Measurements from ENCODE around the gene CNTNAP5. TPM values are rescaled to one million over a fixed set of nuclear protein-coding genes. Genes with fewer than 3 reads are reported as not detected.

Gene CNTNAP5
- total RNA-seq, 1 experiment from 2014 or later = not detected

DNA sequence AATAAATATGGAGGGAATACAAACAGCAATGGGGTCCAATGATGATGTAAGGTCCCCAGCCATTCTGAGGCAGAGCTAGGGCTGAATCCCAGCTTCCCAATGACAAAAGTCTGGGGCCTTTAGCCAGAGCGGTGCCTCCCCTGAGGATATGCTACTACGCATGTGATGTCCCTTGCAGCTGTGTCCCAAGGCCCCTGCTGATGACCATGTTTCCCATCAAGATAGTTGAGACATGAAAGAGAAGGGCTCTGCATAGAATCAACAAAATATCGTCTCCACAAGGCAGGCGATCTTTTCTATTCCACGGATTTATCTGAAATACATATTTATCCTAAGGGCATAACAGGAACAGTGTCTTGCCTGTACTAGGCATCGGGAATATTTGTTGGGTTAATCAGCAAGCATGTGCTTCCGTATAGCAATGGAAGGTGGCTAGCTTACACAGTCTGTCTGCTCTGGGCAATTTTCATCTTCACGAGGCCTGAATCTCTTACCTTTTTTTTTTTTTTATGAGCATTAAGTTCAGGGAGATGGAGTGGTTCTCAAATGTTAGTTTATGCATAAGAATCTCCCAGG, 284.6 kb downstream of the CNTNAP5 start:
- CTCF ChIA-PET = no interaction called here
- Mint-ChIP-seq H3K27me3 (ENCODE audit: insufficient read depth, unreplicated experiment) (no peaks in the 10 kb centered on the region), H3K9me3 (ENCODE audit: unreplicated experiment) (peaks cover 12% of the 10 kb centered on the region), H3K27ac (ENCODE audit: low read depth, unreplicated experiment) (no peak overlapping the region), H3K36me3 (ENCODE audit: insufficient read depth, unreplicated experiment) (no peaks in the 10 kb centered on the region), H3K4me3 (ENCODE audit: unreplicated experiment) (no peak overlapping the region), H3K4me1 (ENCODE audit: insufficient read depth, unreplicated experiment) (peaks cover 4% of the 10 kb centered on the region)
- DNase-seq (ENCODE audit: unreplicated experiment) = no peak
- no TSS peak for BruUV-seq (replicated peaks)
- POLR2A ChIA-PET = interaction anchor here (0.6 to 0.7 kb wide), 2 partner anchors 29 to 65 kb away, joined by 3 read pairs; no protein-coding TSS in a partner anchor
- TF ChIP-seq CTCF (IDR thresholded peaks at IDR 0.05; ENCODE audit: unreplicated experiment) = no peak
- intact Hi-C loops (cut with micrococcal nuclease) = no loop called here

- H3K27me3 Mint-ChIP-seq (ENCODE audit: insufficient read depth, unreplicated experiment) = no peaks in the 10 kb centered on the region
- intact Hi-C loops (cut with micrococcal nuclease) = no loop called here
- no peaks in the 10 kb centered on the region for H3K36me3 Mint-ChIP-seq (ENCODE audit: insufficient read depth, unreplicated experiment)
- peaks cover 12% of the 10 kb centered on the region for H3K9me3 Mint-ChIP-seq (ENCODE audit: unreplicated experiment)
- BruUV-seq (replicated peaks) = no TSS peak
- POLR2A ChIA-PET = interaction anchor here (0.7 to 0.9 kb wide), 3 partner anchors 11 to 66 kb away, joined by 3 to 4 read pairs (median 3); no protein-coding TSS in a partner anchor
- no peak for DNase-seq (ENCODE audit: unreplicated experiment)
- no peak for TF ChIP-seq CTCF (IDR thresholded peaks at IDR 0.05; ENCODE audit: unreplicated experiment)
- CTCF ChIA-PET = no interaction called here
- H3K4me1 Mint-ChIP-seq (ENCODE audit: insufficient read depth, unreplicated experiment) = peaks cover 4% of the 10 kb centered on the region
- H3K4me3 Mint-ChIP-seq (ENCODE audit: unreplicated experiment) = no peak overlapping the region
- H3K27ac Mint-ChIP-seq (ENCODE audit: low read depth, unreplicated experiment) = no peak overlapping the region
Observed at GRCh38 chr2:124310671-124311070, 285.6 kb downstream of the CNTNAP5 start.

DNA sequence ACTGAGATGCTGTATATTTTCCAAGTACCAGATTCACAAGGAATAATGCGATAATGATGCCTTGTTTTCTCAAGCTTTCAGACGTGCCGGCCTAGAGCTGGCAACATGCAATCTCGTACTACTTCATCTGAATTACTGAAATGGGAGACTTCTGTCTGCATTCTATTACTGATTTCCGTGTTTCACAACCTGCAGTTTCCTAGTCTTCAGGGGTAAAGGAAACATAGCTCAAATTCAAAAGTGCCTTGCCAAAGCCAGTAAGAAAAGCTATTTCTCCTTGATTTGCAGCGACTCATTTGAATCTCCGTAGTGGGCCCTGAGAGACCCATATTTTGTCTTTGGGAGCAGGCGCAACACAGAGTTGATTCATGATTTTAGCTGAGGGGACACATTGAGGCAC, 289.0 kb downstream of the CNTNAP5 start:
- Mint-ChIP-seq H3K4me1 (ENCODE audit: insufficient read depth, unreplicated experiment) (peaks cover 9% of the 10 kb centered on the region), H3K4me3 (ENCODE audit: unreplicated experiment) (no peak overlapping the region), H3K27ac (ENCODE audit: low read depth, unreplicated experiment) (no peak overlapping the region), H3K9me3 (ENCODE audit: unreplicated experiment) (peaks cover 12% of the 10 kb centered on the region), H3K36me3 (ENCODE audit: insufficient read depth, unreplicated experiment) (no peaks in the 10 kb centered on the region), H3K27me3 (ENCODE audit: insufficient read depth, unreplicated experiment) (no peaks in the 10 kb centered on the region)
- no peak for DNase-seq (ENCODE audit: unreplicated experiment)
- BruUV-seq (replicated peaks) = no TSS peak
- intact Hi-C loops (cut with micrococcal nuclease) = no loop called here
- TF ChIP-seq CTCF (IDR thresholded peaks at IDR 0.05; ENCODE audit: unreplicated experiment) = no peak
- CTCF ChIA-PET = interaction anchor here (0.6 to 0.7 kb wide), 2 partner anchors 19 to 213 kb away, joined by 3 to 4 read pairs; no protein-coding TSS in a partner anchor
- POLR2A ChIA-PET = interaction anchor here (0.7 to 1.2 kb wide), 4 partner anchors 9 to 529 kb away, joined by 3 to 8 read pairs (median 4); no protein-coding TSS in a partner anchor

DNA sequence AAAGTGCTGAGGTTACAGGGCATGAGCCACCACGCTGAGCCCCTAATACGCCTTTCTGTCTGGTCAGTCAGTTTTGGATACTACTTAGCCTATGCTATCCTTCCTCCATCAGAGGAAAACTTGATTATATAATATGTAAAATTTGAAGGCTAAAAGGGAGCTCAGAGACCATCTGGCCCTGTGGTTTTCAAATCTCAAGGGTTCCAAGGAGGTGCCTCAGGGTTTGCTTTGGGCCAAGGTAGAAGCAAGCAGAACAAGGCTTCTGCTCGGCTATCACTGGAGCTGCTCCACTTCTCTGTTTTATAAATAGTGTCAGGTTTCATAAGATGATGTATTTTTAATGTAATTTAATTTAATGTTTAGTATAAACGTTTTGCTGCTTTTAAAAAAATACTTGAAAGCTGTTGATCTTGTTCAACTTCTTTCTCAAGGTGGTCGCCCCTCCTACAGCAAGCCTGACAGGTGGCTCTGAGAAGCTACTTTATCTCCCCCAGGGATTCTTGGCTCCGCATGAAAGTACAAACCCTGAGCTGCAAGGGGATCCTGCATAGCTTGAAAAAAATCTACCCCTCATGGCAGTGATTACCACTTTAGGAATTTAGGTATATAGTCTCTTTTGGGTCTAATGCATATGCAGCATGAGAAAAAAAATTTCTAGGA, 290.3 kb downstream of the CNTNAP5 start:
- Mint-ChIP-seq H3K4me1 (ENCODE audit: insufficient read depth, unreplicated experiment) (peaks cover 6% of the 10 kb centered on the region), H3K27ac (ENCODE audit: low read depth, unreplicated experiment) (no peak overlapping the region), H3K36me3 (ENCODE audit: insufficient read depth, unreplicated experiment) (no peaks in the 10 kb centered on the region), H3K9me3 (ENCODE audit: unreplicated experiment) (peaks cover 12% of the 10 kb centered on the region), H3K27me3 (ENCODE audit: insufficient read depth, unreplicated experiment) (no peaks in the 10 kb centered on the region), H3K4me3 (ENCODE audit: unreplicated experiment) (no peak overlapping the region)
- no peak for TF ChIP-seq CTCF (IDR thresholded peaks at IDR 0.05; ENCODE audit: unreplicated experiment)
- no peak for DNase-seq (ENCODE audit: unreplicated experiment)
- BruUV-seq (replicated peaks) = no TSS peak
- intact Hi-C loops (cut with micrococcal nuclease) = no loop called here
- ChIA-PET POLR2A (no interaction called here), CTCF (no interaction called here)
